Endothelial cell of umbilical vein (primary cell): ENCODE data around the gene KIF22. TPM values are rescaled to one million over a fixed set of nuclear protein-coding genes. Genes with fewer than 3 reads are reported as not detected.
A peak's percentile ranks its signal among the peaks of the same experiment; 100 is the strongest.

ENCODE experiments used
- BruUV-seq: library from RNA; stranded (reverse); fragments of 400-500 nt; replicated peaks from 2 replicates; lab custom pipeline; 2021; lab: Mats Ljungman, UMichigan
- CTCF ChIA-PET: fragments of 300-600, 350-600 bp; sonication (Branson Sonifier 250); formaldehyde crosslinking; loops from one replicate; lab custom pipeline; 2021; ENCODE audit warnings: antibody characterized with exemption, inconsistent platforms; lab: Charles Lee
- POLR2A ChIA-PET: fragments of 300-600, 350-600 bp; sonication (Branson Sonifier 250); formaldehyde crosslinking; loops from one replicate; lab custom pipeline; 2021; ENCODE audit warnings: antibody characterized with exemption, inconsistent platforms; lab: Charles Lee
- DNase-seq: peaks from one replicate; pipeline ENCODE4 v3.0.0-alpha.2; 2011; ENCODE audit warnings: low read depth, low spot score
- FAIRE-seq: peaks from 2 replicates; lab custom pipeline; 2011; peaks lifted over from hg19 to GRCh38; lab: Jason Lieb, UNC
- H2AFZ ChIP-seq: 2 replicates; pipeline ENCODE4 v1.6.0; 2012; ENCODE audit warnings: low read depth, low read length, control low read depth, inconsistent platforms
- H3K27ac ChIP-seq: 2 replicates; pipeline ENCODE4 v1.5.1; 2011; ENCODE audit warnings: low read depth, mild to moderate bottlenecking, control low read depth, low read length, moderate library complexity; ENCODE audit not compliant: insufficient read depth
- H3K27me3 ChIP-seq, 2 experiments: 2 replicates each; pipeline versions ENCODE4 v1.6.0 to v1.6.1; 2011; ENCODE audit warnings: low read length in 2 of 2, mixed read lengths in 1 of 2; ENCODE audit not compliant: control insufficient read depth in 2 of 2, insufficient read depth in 2 of 2
- H3K36me3 ChIP-seq, 2 experiments: 2 replicates in 1 of 2; 3 replicates in 1 of 2; pipeline ENCODE4 v1.5.1; 2011; ENCODE audit warnings: low read length in 2 of 2, mild to moderate bottlenecking in 1 of 2, moderate library complexity in 1 of 2; ENCODE audit not compliant: control insufficient read depth in 2 of 2, insufficient read depth in 2 of 2; ENCODE audit errors: extremely low read depth in 1 of 2
- H3K4me1 ChIP-seq: 3 replicates; pipeline ENCODE4 v1.5.1; 2011; ENCODE audit warnings: mild to moderate bottlenecking, low read length; ENCODE audit not compliant: control insufficient read depth, insufficient read depth; ENCODE audit errors: extremely low read depth
- H3K4me2 ChIP-seq: 2 replicates; pipeline ENCODE4 v1.6.1; 2011; ENCODE audit warnings: low read length, control low read depth, mixed read lengths; ENCODE audit not compliant: insufficient read depth
- H3K4me3 ChIP-seq, 3 experiments: fragments of 200-600 bp in 1 of 3; sonication (generic), shearing (Covaris generic) in 1 of 3; replicated peaks in 1 of 3; 2 replicates each; pipeline ENCODE4 v1.5.1; 2011 to 2016; ENCODE audit warnings: control low read depth in 3 of 3, low read length in 3 of 3, mild to moderate bottlenecking in 2 of 3, inconsistent platforms in 1 of 3, low read depth in 1 of 3, moderate library complexity in 1 of 3; ENCODE audit not compliant: insufficient read depth in 1 of 3
- H3K79me2 ChIP-seq: 2 replicates; pipeline ENCODE4 v1.6.0; 2012; ENCODE audit warnings: low read length, inconsistent platforms; ENCODE audit not compliant: control insufficient read depth, insufficient read depth
- H3K9ac ChIP-seq: replicated peaks from 2 replicates; pipeline ENCODE3; 2011; ENCODE audit warnings: low read length, control low read depth; ENCODE audit not compliant: insufficient read depth; ENCODE audit errors: extremely low read depth
- H3K9me1 ChIP-seq: replicated peaks from 3 replicates; pipeline ENCODE4 v1.6.0; 2011; ENCODE audit warnings: mild to moderate bottlenecking, low read length; ENCODE audit not compliant: control insufficient read depth, insufficient read depth; ENCODE audit errors: extremely low read depth
- H3K9me3 ChIP-seq: replicated peaks from 2 replicates; pipeline ENCODE4 v1.5.1; 2012; ENCODE audit warnings: low read length, inconsistent platforms; ENCODE audit not compliant: control insufficient read depth, insufficient read depth
- H4K20me1 ChIP-seq: replicated peaks from 2 replicates; pipeline ENCODE3; 2011; ENCODE audit warnings: mild to moderate bottlenecking, low read length; ENCODE audit not compliant: control insufficient read depth, insufficient read depth; ENCODE audit errors: extremely low read depth
- CTCF ChIP-seq, 2 donors: IDR thresholded peaks; 1 replicate in 1 of 2; 2 replicates in 1 of 2; pipeline ENCODE4 v1.5.1; 2011; ENCODE audit warnings: low read length in 2 of 2, mild to moderate bottlenecking in 2 of 2, moderate library complexity in 2 of 2, control low read depth in 1 of 2, inconsistent platforms in 1 of 2, low read depth in 1 of 2; ENCODE audit not compliant: insufficient read depth in 1 of 2; ENCODE audit errors: extremely low read depth in 1 of 2
- EZH2 ChIP-seq: IDR thresholded peaks from 2 replicates; pipeline ENCODE4 v1.6.1; 2012; ENCODE audit warnings: borderline replicate concordance, low read depth, mild to moderate bottlenecking, moderate library complexity, low read length, inconsistent platforms; ENCODE audit not compliant: severe bottlenecking
- FOS ChIP-seq: IDR thresholded peaks from 2 replicates; pipeline ENCODE4 v1.6.1; 2011; ENCODE audit warnings: mild to moderate bottlenecking, low read length, moderate library complexity, borderline replicate concordance; ENCODE audit not compliant: insufficient read depth
- GATA2 ChIP-seq: IDR thresholded peaks from 2 replicates; pipeline ENCODE4 v1.7.0; 2011; ENCODE audit warnings: low read depth, mild to moderate bottlenecking, moderate library complexity, mixed read lengths, low read length; ENCODE audit not compliant: insufficient read length, insufficient read depth
- JUN ChIP-seq: IDR thresholded peaks from 2 replicates; pipeline ENCODE4 v1.6.1; 2011; ENCODE audit warnings: borderline replicate concordance, low read depth; ENCODE audit not compliant: insufficient read length, insufficient read depth
- MAX ChIP-seq: IDR thresholded peaks from 2 replicates; pipeline ENCODE4 v1.6.1; 2011; ENCODE audit not compliant: insufficient read depth, insufficient read length
- MYC ChIP-seq: IDR thresholded peaks from one replicate; pipeline ENCODE4 v1.6.1; 2011; ENCODE audit warnings: mild to moderate bottlenecking, low read depth, low read length
- POLR2A ChIP-seq: IDR thresholded peaks from 2 replicates; pipeline ENCODE4 v1.6.1; 2012; ENCODE audit warnings: low read depth, mild to moderate bottlenecking, control low read depth, low read length
- POLR2AphosphoS5 ChIP-seq: IDR thresholded peaks from 2 replicates; pipeline ENCODE4 v1.6.1; 2012; ENCODE audit warnings: low read depth, mild to moderate bottlenecking, control low read depth, low read length, moderate library complexity; ENCODE audit not compliant: insufficient read depth
- dilution Hi-C: fragments of 300-500 bp; cut with MboI; formaldehyde crosslinking; loops from one replicate; pipeline ENCODE4 v1.15.0; 2019; ENCODE audit warnings: low sequenced_read_pairs; ENCODE audit not compliant: extremely low pct_ligation_motif_present
- intact Hi-C: fragments of 100-400 bp; cut with micrococcal nuclease; formaldehyde crosslinking; loops from one replicate; pipeline ENCODE4 v1.10.0; 2022
- polyA plus RNA-seq, 4 experiments: library from polyadenylated mRNA; depleted of rRNA in 3 of 4; stranded (reverse) in 3 of 4; unstranded in 1 of 4; fragments of >200 nt; gene quantifications; 2 replicates each; pipeline versions ENCODE4 v1.2.1 to v1.2.3, GENCODE V29; 2011 to 2012; ENCODE audit warnings: missing spikeins in 1 of 4
- total RNA-seq: library from RNA; stranded (reverse); gene quantifications from 2 replicates; pipeline ENCODE4 v1.2.3, GENCODE V29; 2021

Gene KIF22
- total and polyA plus RNA-seq, 2 donors (not counting 3 experiments of a cell fraction or from before 2014, with no cell fraction given): 67.3 to 90.0 TPM

GRCh38 chr16:29820730-29821642 lies 30.4 kb downstream of the KIF22 start:
- intact Hi-C loops: loop anchor here (2.0 to 10.0 kb wide), 5 partner anchors 28 to 151 kb away; partner anchors contain the start of genes ASPHD1, CDIPT, KCTD13 and TAOK2
- no TSS peak for BruUV-seq
- dilution Hi-C loops: no loop called here
- no peak overlapping the region for H2AFZ ChIP-seq
- peak overlapping the region; percentile 29 to 91 (median 60) for H3K4me3 ChIP-seq
- peaks cover 55% of the 10 kb centered on the region for H3K4me1 ChIP-seq
- H3K27me3 ChIP-seq: no peaks in the 10 kb centered on the region
- ChIA-PET CTCF (interaction anchor here (0.6 to 8.2 kb wide), 8 partner anchors 13 to 155 kb away, joined by 3 to 140 read pairs (median 4); no protein-coding TSS in a partner anchor), POLR2A (interaction anchor here (0.6 to 1.0 kb wide), 3 partner anchors 27 to 87 kb away, joined by 3 to 7 read pairs (median 4); no protein-coding TSS in a partner anchor)
- H3K79me2 ChIP-seq: peaks cover 37% of the 10 kb centered on the region
- H3K9me3 ChIP-seq: no peaks in the 10 kb centered on the region
- DNase-seq (no peak), FAIRE-seq (peak; percentile 83)
- peak overlapping the region; percentile 63 for H3K9ac ChIP-seq
- H3K9me1 ChIP-seq: no peaks in the 10 kb centered on the region
- no peaks in the 10 kb centered on the region for H4K20me1 ChIP-seq
- H3K27ac ChIP-seq: peak overlapping the region; percentile 67
- H3K4me2 ChIP-seq: peak overlapping the region; percentile 89
- TF ChIP-seq FOS: no peak
- no peak for TF ChIP-seq MYC
- no peak for TF ChIP-seq CTCF (IDR thresholded peaks at IDR 0.05; ENCODE audit: extremely low read depth in 1 of 2, insufficient read depth in 1 of 2, low read depth in 1 of 2, low read length in 2 of 2)
- TF ChIP-seq POLR2A: no peak
- TF ChIP-seq GATA2: no peak
- TF ChIP-seq POLR2AphosphoS5: no peak
- TF ChIP-seq EZH2: no peak
- TF ChIP-seq JUN: no peak
- TF ChIP-seq MAX: no peak
- H3K36me3 ChIP-seq: peaks cover 0 to 5% of the 10 kb centered on the region in 2 experiments
